Ishikawa (cell line): ENCODE data around the gene SCAANT1.

Experiments
- CEBPB ChIP-seq: IDR thresholded peaks from 2 replicates; pipeline ENCODE4 v1.6.1; 2012
- CREB1 ChIP-seq: IDR thresholded peaks from 2 replicates; pipeline ENCODE4 v1.6.1; 2012; ENCODE audit warnings: low read depth
- EGR1 ChIP-seq: IDR thresholded peaks from 2 replicates; pipeline ENCODE4 v1.6.1; 2012
- EP300 ChIP-seq: IDR thresholded peaks from 2 replicates; pipeline ENCODE4 v1.6.1; 2012; ENCODE audit warnings: borderline replicate concordance
- FOXM1 ChIP-seq: IDR thresholded peaks from 2 replicates; pipeline ENCODE4 v1.6.1; 2012; ENCODE audit warnings: low read depth, borderline replicate concordance
- NFIC ChIP-seq: IDR thresholded peaks from 2 replicates; pipeline ENCODE4 v1.6.1; 2012
- RAD21 ChIP-seq: IDR thresholded peaks from 2 replicates; pipeline ENCODE4 v1.6.1; 2012; ENCODE audit warnings: low read depth
- TAF1 ChIP-seq: IDR thresholded peaks from 2 replicates; pipeline ENCODE4 v1.6.1; 2012; ENCODE audit warnings: low read depth, mild to moderate bottlenecking
- TCF12 ChIP-seq: IDR thresholded peaks from 2 replicates; pipeline ENCODE4 v1.6.1; 2012; ENCODE audit warnings: low read depth
- TEAD4 ChIP-seq: IDR thresholded peaks from 2 replicates; pipeline ENCODE4 v1.6.1; 2012
- YY1 ChIP-seq: IDR thresholded peaks from 2 replicates; pipeline ENCODE4 v1.6.1; 2012; ENCODE audit warnings: low read depth
- TF ChIP-seq, protein P1 (sequence below): IDR thresholded peaks from 2 replicates; pipeline ENCODE4 v1.6.1; 2012; ENCODE audit warnings: low read depth, mild to moderate bottlenecking
- TF ChIP-seq, protein P2 (sequence below): IDR thresholded peaks from 2 replicates; pipeline ENCODE4 v1.6.1; 2012
- TF ChIP-seq, protein P3 (sequence below): IDR thresholded peaks from 2 replicates; pipeline ENCODE4 v1.6.1; 2012

DNA sequence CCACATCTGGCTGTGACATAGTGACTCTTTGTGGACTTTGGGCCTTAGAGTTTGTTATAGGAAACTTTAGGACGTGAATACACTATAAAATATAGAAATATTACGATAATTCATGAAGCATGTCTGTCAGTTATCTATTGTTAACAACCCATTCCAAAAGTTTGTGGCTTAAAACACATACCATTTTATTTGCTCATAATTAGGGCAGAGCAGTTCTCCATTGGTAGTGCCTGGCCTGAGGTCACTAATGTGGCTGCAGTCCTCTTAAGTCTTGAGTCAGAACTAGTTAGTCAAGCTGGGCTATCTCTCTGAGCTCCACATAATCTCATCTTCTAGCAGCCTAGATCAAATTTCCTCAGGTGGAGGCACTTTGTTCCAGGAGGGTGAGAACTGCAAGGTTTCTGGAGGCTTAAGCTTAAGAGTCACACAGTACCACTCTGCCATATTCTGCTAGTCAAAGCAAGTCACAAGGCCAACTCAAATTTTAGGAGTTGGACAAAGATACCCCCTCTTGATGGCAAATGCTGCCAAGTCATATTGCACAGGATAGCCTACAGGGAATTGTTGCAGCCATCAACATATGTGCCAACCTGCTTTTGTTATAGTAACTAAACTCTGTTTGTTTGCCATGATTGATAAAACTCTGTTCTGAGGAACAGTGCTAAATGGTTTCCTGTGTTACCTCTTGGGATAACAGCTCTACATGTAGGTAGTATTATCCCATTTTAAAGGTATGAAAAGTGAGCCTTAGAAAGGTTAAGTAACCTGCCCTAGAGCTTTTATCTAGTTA is 39.9 kb downstream of the SCAANT1 start:
- TF ChIP-seq EP300 (no peak), CREB1 (no peak), TAF1 (no peak), FOXM1 (no peak), YY1 (no peak), RAD21 (no peak), TCF12 (no peak), CEBPB (no peak), NFIC (no peak), EGR1 (no peak), TEAD4 (no peak)
- TF ChIP-seq, protein P1, sequence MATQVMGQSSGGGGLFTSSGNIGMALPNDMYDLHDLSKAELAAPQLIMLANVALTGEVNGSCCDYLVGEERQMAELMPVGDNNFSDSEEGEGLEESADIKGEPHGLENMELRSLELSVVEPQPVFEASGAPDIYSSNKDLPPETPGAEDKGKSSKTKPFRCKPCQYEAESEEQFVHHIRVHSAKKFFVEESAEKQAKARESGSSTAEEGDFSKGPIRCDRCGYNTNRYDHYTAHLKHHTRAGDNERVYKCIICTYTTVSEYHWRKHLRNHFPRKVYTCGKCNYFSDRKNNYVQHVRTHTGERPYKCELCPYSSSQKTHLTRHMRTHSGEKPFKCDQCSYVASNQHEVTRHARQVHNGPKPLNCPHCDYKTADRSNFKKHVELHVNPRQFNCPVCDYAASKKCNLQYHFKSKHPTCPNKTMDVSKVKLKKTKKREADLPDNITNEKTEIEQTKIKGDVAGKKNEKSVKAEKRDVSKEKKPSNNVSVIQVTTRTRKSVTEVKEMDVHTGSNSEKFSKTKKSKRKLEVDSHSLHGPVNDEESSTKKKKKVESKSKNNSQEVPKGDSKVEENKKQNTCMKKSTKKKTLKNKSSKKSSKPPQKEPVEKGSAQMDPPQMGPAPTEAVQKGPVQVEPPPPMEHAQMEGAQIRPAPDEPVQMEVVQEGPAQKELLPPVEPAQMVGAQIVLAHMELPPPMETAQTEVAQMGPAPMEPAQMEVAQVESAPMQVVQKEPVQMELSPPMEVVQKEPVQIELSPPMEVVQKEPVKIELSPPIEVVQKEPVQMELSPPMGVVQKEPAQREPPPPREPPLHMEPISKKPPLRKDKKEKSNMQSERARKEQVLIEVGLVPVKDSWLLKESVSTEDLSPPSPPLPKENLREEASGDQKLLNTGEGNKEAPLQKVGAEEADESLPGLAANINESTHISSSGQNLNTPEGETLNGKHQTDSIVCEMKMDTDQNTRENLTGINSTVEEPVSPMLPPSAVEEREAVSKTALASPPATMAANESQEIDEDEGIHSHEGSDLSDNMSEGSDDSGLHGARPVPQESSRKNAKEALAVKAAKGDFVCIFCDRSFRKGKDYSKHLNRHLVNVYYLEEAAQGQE, result no peak
- TF ChIP-seq, protein P2, sequence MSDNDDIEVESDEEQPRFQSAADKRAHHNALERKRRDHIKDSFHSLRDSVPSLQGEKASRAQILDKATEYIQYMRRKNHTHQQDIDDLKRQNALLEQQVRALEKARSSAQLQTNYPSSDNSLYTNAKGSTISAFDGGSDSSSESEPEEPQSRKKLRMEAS, result no peak
- TF ChIP-seq, protein P3, sequence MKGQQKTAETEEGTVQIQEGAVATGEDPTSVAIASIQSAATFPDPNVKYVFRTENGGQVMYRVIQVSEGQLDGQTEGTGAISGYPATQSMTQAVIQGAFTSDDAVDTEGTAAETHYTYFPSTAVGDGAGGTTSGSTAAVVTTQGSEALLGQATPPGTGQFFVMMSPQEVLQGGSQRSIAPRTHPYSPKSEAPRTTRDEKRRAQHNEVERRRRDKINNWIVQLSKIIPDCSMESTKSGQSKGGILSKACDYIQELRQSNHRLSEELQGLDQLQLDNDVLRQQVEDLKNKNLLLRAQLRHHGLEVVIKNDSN, result no peak
